Measurements from ENCODE around the gene AGTPBP1.

The AGTPBP1 gene

GRCh38 chr9:85716031-85716877 is 25.5 kb downstream of the AGTPBP1 start:
- Histone ChIP-seq H3K4me1 (ENCODE audit: low read length) (peaks cover 22% of the 10 kb centered on the region), H3K9me3 (ENCODE audit: insufficient read depth, low read length) (no peaks in the 10 kb centered on the region), H3K27me3 (ENCODE audit: low read depth, low read length) (no peaks in the 10 kb centered on the region), H2AFZ (ENCODE audit: low read depth, low read length) (no peak overlapping the region), H3K9ac (ENCODE audit: low read length) (peak overlapping the region; percentile 51), H3K36me3 (replicated peaks; ENCODE audit: low read depth, low read length) (no peaks in the 10 kb centered on the region), H3K79me2 (ENCODE audit: low read length) (no peaks in the 10 kb centered on the region), H3K4me2 (ENCODE audit: low read length) (peak overlapping the region; percentile 88), H3K27ac (ENCODE audit: low read length) (peak overlapping the region; percentile 72), H3K4me3 (ENCODE audit: low read length) (peak overlapping the region; percentile 65), H4K20me1 (ENCODE audit: insufficient read depth, low read length) (peaks cover 12% of the 10 kb centered on the region)
- TF ChIP-seq CTCF (IDR thresholded peaks at IDR 0.05; ENCODE audit: low read depth, low read length) (peak; percentile 70), EZH2phosphoT487 (IDR thresholded peaks at IDR 0.05; ENCODE audit: low read depth) (no peak)

DNA sequence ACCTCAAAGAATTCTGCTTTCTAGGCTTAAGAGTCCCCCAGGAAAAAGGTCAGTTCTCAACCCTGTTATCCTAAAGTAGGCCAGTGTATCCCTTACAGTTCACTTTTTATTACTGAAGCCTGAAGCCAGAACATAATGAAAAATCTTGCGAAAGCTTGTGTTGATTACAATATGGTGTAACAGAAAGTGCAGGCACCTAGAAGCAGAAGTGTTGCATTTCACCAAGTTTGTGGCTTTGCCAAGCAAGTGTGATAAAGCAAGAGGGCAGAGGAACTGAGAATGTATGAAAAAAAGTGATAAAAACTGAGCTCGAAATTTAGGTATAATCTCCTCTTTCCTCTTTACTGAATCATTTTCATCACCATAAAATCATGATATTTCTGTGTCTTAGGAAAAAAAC is 26.2 kb downstream of the AGTPBP1 start:
- Histone ChIP-seq H4K20me1 (ENCODE audit: insufficient read depth, low read length) (peaks cover 12% of the 10 kb centered on the region), H3K4me1 (ENCODE audit: low read length) (peaks cover 22% of the 10 kb centered on the region), H3K27ac (ENCODE audit: low read length) (peak overlapping the region; percentile 72), H3K9me3 (ENCODE audit: insufficient read depth, low read length) (no peaks in the 10 kb centered on the region), H3K36me3 (replicated peaks; ENCODE audit: low read depth, low read length) (no peaks in the 10 kb centered on the region), H3K9ac (ENCODE audit: low read length) (peak overlapping the region; percentile 51), H3K4me3 (ENCODE audit: low read length) (peak overlapping the region; percentile 65), H2AFZ (ENCODE audit: low read depth, low read length) (no peak overlapping the region), H3K27me3 (ENCODE audit: low read depth, low read length) (no peaks in the 10 kb centered on the region), H3K4me2 (ENCODE audit: low read length) (peak overlapping the region; percentile 88), H3K79me2 (ENCODE audit: low read length) (no peaks in the 10 kb centered on the region)
- TF ChIP-seq EZH2phosphoT487 (IDR thresholded peaks at IDR 0.05; ENCODE audit: low read depth): no peak
- TF ChIP-seq CTCF (IDR thresholded peaks at IDR 0.05; ENCODE audit: low read depth, low read length): no peak

GRCh38 chr9:85713897-85714296 is 27.9 kb downstream of the AGTPBP1 start:
- no peak for TF ChIP-seq EZH2phosphoT487 (IDR thresholded peaks at IDR 0.05; ENCODE audit: low read depth)
- TF ChIP-seq CTCF (IDR thresholded peaks at IDR 0.05; ENCODE audit: low read depth, low read length): no peak
- H3K4me3 ChIP-seq (ENCODE audit: low read length): no peak overlapping the region
- H3K36me3 ChIP-seq (replicated peaks; ENCODE audit: low read depth, low read length): peaks cover 6% of the 10 kb centered on the region
- H3K4me1 ChIP-seq (ENCODE audit: low read length): peaks cover 22% of the 10 kb centered on the region
- no peak overlapping the region for H3K4me2 ChIP-seq (ENCODE audit: low read length)
- no peaks in the 10 kb centered on the region for H3K27me3 ChIP-seq (ENCODE audit: low read depth, low read length)
- peaks cover 12% of the 10 kb centered on the region for H4K20me1 ChIP-seq (ENCODE audit: insufficient read depth, low read length)
- H3K27ac ChIP-seq (ENCODE audit: low read length): no peak overlapping the region
- no peak overlapping the region for H3K9ac ChIP-seq (ENCODE audit: low read length)
- no peaks in the 10 kb centered on the region; the same call in 1 of the 2 replicates for H3K9me3 ChIP-seq (ENCODE audit: insufficient read depth, low read length)
- no peaks in the 10 kb centered on the region for H3K79me2 ChIP-seq (ENCODE audit: low read length)
- H2AFZ ChIP-seq (ENCODE audit: low read depth, low read length): no peak overlapping the region

DNA sequence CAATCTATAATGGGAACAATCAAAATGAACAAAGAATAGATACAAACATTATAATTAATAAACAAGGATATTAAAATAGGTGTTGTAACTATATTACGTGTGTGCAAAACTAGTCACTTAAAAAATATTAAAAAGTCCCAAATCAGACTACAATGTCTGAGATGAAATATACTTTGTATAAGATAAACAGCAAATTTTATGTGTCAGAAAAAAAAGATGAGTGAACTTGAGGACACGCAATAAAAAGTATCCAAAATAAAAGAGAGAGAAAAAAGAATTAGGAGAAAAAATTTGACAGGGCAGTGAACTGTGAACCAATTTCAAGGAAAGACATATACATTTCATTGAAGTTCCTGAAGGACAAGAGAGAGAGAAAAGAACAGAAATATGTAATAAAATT is 37.0 kb downstream of the AGTPBP1 start:
- no peak for TF ChIP-seq CTCF (IDR thresholded peaks at IDR 0.05; ENCODE audit: low read depth, low read length)
- TF ChIP-seq EZH2phosphoT487 (IDR thresholded peaks at IDR 0.05; ENCODE audit: low read depth): no peak
- no peak overlapping the region for H3K4me2 ChIP-seq (ENCODE audit: low read length)

More for the DNA sequence above, 37.0 kb downstream of the AGTPBP1 start:
- Histone ChIP-seq H4K20me1 (ENCODE audit: insufficient read depth, low read length) (0 out of 2 replicates have a peak, but pooled peaks cover 7% of the 10 kb centered on the region), H3K27ac (ENCODE audit: low read length) (no peak overlapping the region), H3K27me3 (ENCODE audit: low read depth, low read length) (no peaks in the 10 kb centered on the region), H3K36me3 (replicated peaks; ENCODE audit: low read depth, low read length) (peaks cover 12% of the 10 kb centered on the region), H3K9ac (ENCODE audit: low read length) (no peak overlapping the region), H3K9me3 (ENCODE audit: insufficient read depth, low read length) (no peaks in the 10 kb centered on the region; the same call in 1 of the 2 replicates), H2AFZ (ENCODE audit: low read depth, low read length) (no peak overlapping the region), H3K4me3 (ENCODE audit: low read length) (no peak overlapping the region), H3K79me2 (ENCODE audit: low read length) (no peaks in the 10 kb centered on the region), H3K4me1 (ENCODE audit: low read length) (peaks cover 14% of the 10 kb centered on the region)

All from OCI-LY3 (cell line).